Measurements from ENCODE around the gene AGRN.

GRCh38 chr1:980602-981395 lies 39.1 kb upstream of the AGRN start:
- TF ChIP-seq POLR2A (IDR thresholded peaks at IDR 0.05), result no peak
- TF ChIP-seq, protein P1, sequence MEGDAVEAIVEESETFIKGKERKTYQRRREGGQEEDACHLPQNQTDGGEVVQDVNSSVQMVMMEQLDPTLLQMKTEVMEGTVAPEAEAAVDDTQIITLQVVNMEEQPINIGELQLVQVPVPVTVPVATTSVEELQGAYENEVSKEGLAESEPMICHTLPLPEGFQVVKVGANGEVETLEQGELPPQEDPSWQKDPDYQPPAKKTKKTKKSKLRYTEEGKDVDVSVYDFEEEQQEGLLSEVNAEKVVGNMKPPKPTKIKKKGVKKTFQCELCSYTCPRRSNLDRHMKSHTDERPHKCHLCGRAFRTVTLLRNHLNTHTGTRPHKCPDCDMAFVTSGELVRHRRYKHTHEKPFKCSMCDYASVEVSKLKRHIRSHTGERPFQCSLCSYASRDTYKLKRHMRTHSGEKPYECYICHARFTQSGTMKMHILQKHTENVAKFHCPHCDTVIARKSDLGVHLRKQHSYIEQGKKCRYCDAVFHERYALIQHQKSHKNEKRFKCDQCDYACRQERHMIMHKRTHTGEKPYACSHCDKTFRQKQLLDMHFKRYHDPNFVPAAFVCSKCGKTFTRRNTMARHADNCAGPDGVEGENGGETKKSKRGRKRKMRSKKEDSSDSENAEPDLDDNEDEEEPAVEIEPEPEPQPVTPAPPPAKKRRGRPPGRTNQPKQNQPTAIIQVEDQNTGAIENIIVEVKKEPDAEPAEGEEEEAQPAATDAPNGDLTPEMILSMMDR (IDR thresholded peaks at IDR 0.05), result no peak
